SK-N-MC (cell line): ENCODE results near the gene FBLIM1.

ENCODE experiments used
- DNase-seq: peaks from one replicate; pipeline ENCODE4 v3.0.0-alpha.2; 2011; ENCODE audit warnings: low read depth, low spot score
- H3K27ac ChIP-seq: fragments of 200-600 bp; sonication (generic); 2 replicates; pipeline ENCODE4 v1.5.1; 2016; ENCODE audit warnings: mixed run types
- H3K36me3 ChIP-seq: fragments of 200-600 bp; sonication (generic); 2 replicates; pipeline ENCODE4 v1.6.1; 2017; ENCODE audit warnings: antibody characterized with exemption, low read length, mixed read lengths; ENCODE audit not compliant: insufficient read depth
- H3K4me3 ChIP-seq: fragments of 200-600 bp; sonication (generic); 2 replicates; pipeline ENCODE4 v1.5.1; 2016
- H3K9ac ChIP-seq: fragments of 200-600 bp; sonication (generic); 2 replicates; pipeline ENCODE4 v1.8.0; 2017; ENCODE audit warnings: mixed run types, mixed read lengths; ENCODE audit not compliant: insufficient read length
- H3K9me3 ChIP-seq: fragments of 200-600 bp; sonication (generic); 2 replicates; pipeline ENCODE4 v1.6.1; 2017; ENCODE audit warnings: low read depth, mild to moderate bottlenecking, antibody characterized with exemption, low read length, moderate library complexity, mixed read lengths
- EZH2 ChIP-seq: fragments of 200-600 bp; sonication (generic); IDR thresholded peaks from one replicate; pipeline ENCODE4 v1.6.1; 2017; ENCODE audit warnings: antibody characterized with exemption
- FOXP2 ChIP-seq: optimal IDR thresholded peaks from 2 replicates; pipeline ENCODE3; 2011; ENCODE audit warnings: mild to moderate bottlenecking, moderate library complexity; ENCODE audit not compliant: insufficient read depth; ENCODE audit errors: extremely low read length, control extremely low read depth
- POLR2AphosphoS5 ChIP-seq: IDR thresholded peaks from 2 replicates; pipeline ENCODE4 v1.6.1; 2012; ENCODE audit warnings: mild to moderate bottlenecking, low read depth, low read length, borderline replicate concordance

The FBLIM1 gene

DNA sequence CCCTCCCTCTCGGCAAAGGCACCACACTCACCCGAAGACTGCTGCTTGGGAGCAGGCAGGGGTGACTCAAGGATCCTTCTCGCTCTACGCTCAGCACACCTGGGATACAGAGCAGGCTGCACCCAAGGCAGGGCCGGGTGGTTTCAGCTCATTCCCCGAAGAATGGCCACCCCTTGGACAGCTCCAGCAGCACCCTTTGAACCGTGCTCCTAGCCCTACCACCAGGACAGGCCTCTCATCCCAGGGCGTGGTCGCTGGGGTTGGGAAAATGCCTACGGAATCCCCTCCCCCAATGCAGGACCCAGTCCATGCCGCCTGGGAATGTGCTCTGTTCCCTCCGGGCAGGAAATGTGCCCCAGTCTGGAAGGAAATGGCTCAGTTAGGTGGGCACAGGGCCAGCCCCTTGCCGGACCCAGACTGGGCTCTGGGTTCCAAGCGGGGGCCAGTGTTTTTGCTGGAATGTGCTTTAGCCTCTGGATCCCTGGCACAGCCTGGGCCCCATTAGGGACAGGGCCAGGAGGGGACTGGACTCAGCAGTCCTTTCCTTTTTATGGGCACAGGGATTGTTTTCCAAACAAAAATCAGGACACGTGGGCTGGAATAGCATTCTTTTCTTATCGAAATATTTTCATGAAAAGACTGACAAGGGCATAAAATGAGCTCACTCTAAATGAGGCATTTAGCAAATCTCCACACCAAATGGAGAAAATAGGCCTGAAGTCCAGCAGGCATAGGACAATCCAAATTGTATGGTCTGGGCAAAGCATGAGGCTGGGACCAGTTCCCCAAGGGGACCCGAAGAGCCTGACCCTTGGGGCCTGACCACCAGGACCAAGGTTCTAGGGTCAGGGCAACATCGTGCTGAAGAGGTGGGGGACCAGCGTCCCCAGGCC is 8.9 kb upstream of the FBLIM1 start:
- no peak overlapping the region for H3K9ac ChIP-seq
- H3K4me3 ChIP-seq = no peak overlapping the region
- no peaks in the 10 kb centered on the region for H3K36me3 ChIP-seq
- DNase-seq = no peak
- no peaks in the 10 kb centered on the region for H3K9me3 ChIP-seq
- H3K27ac ChIP-seq = no peak overlapping the region
- TF ChIP-seq FOXP2 (no peak), EZH2 (no peak), POLR2AphosphoS5 (no peak)

DNA sequence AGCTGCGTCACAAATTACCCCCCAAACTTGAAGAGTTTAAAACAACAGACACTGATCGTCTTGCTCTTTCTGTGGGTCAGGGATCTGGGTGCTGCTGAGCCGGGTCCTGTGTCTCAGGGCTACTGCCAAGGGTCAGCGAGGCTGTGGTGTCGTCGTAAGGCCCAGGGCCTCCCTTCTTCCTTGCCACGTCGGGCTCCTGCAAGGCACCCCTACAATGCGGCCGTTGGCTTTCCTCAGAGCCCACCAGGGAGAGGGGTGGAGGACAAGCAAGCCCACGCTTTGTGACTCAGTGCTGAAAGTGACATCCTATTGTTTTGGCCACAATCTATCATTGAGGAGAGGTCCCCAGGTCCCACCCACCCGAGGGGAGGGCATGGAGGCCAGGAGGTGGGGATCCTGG is 7.7 kb upstream of the FBLIM1 start:
- no peaks in the 10 kb centered on the region for H3K9me3 ChIP-seq
- DNase-seq = no peak
- H3K27ac ChIP-seq = no peak overlapping the region
- H3K36me3 ChIP-seq = no peaks in the 10 kb centered on the region
- no peak overlapping the region for H3K9ac ChIP-seq
- H3K4me3 ChIP-seq = no peak overlapping the region
- TF ChIP-seq EZH2 (no peak), POLR2AphosphoS5 (no peak), FOXP2 (no peak)

DNA sequence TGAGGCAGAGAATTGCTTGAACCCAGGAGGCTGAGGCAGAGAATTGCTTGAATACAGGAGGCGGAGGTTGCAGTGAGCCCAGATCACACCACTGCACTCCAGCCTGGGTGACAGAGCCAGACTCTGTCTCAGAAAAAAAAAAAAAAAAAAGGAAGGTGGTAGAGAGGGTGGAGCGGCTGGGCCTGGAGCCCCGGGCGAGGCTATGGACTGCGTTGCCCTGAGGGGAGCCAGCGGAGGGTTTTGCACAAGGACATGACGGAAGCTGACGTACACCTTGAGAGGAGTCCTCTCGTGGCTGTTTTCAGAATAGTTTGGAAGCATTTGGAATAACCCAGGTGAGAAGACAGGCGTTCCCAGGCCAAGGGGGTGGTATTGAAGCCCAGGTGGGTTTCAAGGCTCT is 6.9 kb upstream of the FBLIM1 start:
- TF ChIP-seq EZH2 = no peak
- TF ChIP-seq POLR2AphosphoS5 = no peak
- no peak for TF ChIP-seq FOXP2

GRCh38 chr1:15753776-15754175 is 4.8 kb upstream of the FBLIM1 start:
- DNase-seq = no peak
- Histone ChIP-seq H3K9ac (no peak overlapping the region), H3K9me3 (no peaks in the 10 kb centered on the region), H3K27ac (no peak overlapping the region), H3K36me3 (no peaks in the 10 kb centered on the region), H3K4me3 (no peak overlapping the region)
- no peak for TF ChIP-seq POLR2AphosphoS5
- TF ChIP-seq FOXP2 = no peak
- no peak for TF ChIP-seq EZH2

More for the DNA sequence above, 6.9 kb upstream of the FBLIM1 start:
- H3K9ac ChIP-seq = no peak overlapping the region
- H3K9me3 ChIP-seq = no peaks in the 10 kb centered on the region
- DNase-seq = no peak
- no peaks in the 10 kb centered on the region for H3K36me3 ChIP-seq
- H3K4me3 ChIP-seq = no peak overlapping the region
- H3K27ac ChIP-seq = no peak overlapping the region

DNA sequence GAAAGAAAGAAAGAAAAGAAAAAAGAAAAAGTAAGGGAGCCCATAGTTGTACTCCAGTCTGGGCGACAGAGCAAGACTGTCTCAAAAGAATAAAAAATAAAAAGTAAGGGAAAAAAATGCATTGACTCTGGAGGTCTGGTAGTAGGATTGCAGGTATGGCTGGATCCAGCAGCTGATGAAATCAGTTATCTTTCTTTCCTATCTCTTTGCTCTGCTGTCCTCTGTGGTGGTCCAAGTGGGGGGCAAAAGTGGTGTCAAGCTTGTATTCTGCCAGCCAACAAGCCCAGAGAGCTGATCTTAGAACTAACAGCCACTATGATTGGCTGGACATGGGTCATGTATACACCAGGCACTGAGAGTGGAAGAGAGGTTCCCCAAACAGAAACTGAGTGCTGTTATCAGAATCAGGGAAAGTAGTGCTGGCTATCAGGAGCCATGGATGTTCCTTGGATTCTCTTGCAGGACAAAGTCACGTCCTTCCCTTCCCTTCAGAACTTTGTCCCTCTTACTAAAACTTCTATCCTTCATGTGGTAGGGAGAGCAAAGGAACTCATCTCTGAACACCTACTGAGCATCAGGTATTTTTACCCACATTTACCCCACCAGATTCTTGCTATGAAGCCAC is 3.5 kb upstream of the FBLIM1 start:
- Histone ChIP-seq H3K27ac (no peak overlapping the region), H3K36me3 (no peaks in the 10 kb centered on the region), H3K9me3 (no peaks in the 10 kb centered on the region), H3K4me3 (no peak overlapping the region), H3K9ac (no peak overlapping the region)
- TF ChIP-seq EZH2 (no peak), POLR2AphosphoS5 (no peak), FOXP2 (no peak)
- no peak for DNase-seq

GRCh38 chr1:15755646-15756040 is 3.0 kb upstream of the FBLIM1 start:
- Histone ChIP-seq H3K36me3 (no peaks in the 10 kb centered on the region), H3K9ac (no peak overlapping the region), H3K27ac (no peak overlapping the region), H3K4me3 (no peak overlapping the region), H3K9me3 (no peaks in the 10 kb centered on the region)
- DNase-seq = no peak
- TF ChIP-seq FOXP2 (no peak), EZH2 (no peak), POLR2AphosphoS5 (no peak)

- no peak overlapping the region for H3K9ac ChIP-seq
- no peak overlapping the region for H3K4me3 ChIP-seq
- H3K9me3 ChIP-seq = no peaks in the 10 kb centered on the region
- H3K36me3 ChIP-seq = no peaks in the 10 kb centered on the region
- H3K27ac ChIP-seq = no peak overlapping the region
- DNase-seq = no peak
- TF ChIP-seq EZH2 (no peak), FOXP2 (no peak), POLR2AphosphoS5 (no peak)
These were observed 2.2 kb upstream of the FBLIM1 start for GRCh38 chr1:15756143-15757015.

- H3K9ac ChIP-seq = no peak overlapping the region
- no peaks in the 10 kb centered on the region for H3K9me3 ChIP-seq
- DNase-seq = no peak
- H3K36me3 ChIP-seq = no peaks in the 10 kb centered on the region
- TF ChIP-seq EZH2 = no peak
- TF ChIP-seq FOXP2 = no peak
- TF ChIP-seq POLR2AphosphoS5 = no peak
- no peak overlapping the region for H3K4me3 ChIP-seq
- H3K27ac ChIP-seq = no peak overlapping the region
These were observed 1.5 kb upstream of the FBLIM1 start for GRCh38 chr1:15757016-15757543.
